ENCODE data around the gene PTPN23.

Gene PTPN23

GRCh38 chr3:47370887-47371697 is 9.7 kb upstream of the PTPN23 start:
- peak; percentile 20 for DNase-seq

GRCh38 chr3:47374587-47374986 is 6.2 kb upstream of the PTPN23 start:
- no peak for DNase-seq

- no peak for DNase-seq
Observed at GRCh38 chr3:47376393-47376792, 4.4 kb upstream of the PTPN23 start.

- DNase-seq, result no peak
Observed at GRCh38 chr3:47377186-47377585, 3.6 kb upstream of the PTPN23 start.

- no peak for DNase-seq
Observed at GRCh38 chr3:47378869-47379268, 2.0 kb upstream of the PTPN23 start.

- no peak for DNase-seq
Observed at GRCh38 chr3:47379411-47379899, 1.4 kb upstream of the PTPN23 start.

DNA sequence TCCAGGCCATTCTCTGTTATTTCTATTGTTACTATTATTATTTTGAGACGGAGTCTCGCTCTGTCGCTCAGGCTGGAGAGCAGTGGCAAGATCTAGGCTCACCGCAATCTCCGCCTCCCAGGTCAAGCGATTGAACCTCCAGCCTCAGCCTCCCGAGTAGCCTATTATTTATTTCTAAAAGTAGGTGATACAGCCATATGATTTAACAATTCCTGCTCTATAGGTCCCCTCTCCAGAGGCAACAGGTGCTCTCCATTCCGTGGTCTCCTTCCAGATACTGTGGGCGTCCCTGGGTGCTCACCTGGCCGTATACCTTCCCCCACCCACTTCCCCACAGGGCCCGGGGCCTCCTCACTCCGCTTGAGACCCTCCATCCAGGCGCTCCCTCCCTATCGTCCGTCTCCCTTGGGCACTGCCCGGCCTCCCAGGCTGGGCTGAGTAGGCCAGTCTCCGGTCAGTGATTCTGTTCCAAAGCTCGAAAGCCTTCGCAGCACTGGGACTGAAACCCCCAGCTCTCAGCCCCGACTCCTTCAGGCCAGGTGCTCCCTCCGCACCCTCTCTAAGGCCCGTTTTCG is 708 bp upstream of the PTPN23 start:
- no peak for DNase-seq

DNA sequence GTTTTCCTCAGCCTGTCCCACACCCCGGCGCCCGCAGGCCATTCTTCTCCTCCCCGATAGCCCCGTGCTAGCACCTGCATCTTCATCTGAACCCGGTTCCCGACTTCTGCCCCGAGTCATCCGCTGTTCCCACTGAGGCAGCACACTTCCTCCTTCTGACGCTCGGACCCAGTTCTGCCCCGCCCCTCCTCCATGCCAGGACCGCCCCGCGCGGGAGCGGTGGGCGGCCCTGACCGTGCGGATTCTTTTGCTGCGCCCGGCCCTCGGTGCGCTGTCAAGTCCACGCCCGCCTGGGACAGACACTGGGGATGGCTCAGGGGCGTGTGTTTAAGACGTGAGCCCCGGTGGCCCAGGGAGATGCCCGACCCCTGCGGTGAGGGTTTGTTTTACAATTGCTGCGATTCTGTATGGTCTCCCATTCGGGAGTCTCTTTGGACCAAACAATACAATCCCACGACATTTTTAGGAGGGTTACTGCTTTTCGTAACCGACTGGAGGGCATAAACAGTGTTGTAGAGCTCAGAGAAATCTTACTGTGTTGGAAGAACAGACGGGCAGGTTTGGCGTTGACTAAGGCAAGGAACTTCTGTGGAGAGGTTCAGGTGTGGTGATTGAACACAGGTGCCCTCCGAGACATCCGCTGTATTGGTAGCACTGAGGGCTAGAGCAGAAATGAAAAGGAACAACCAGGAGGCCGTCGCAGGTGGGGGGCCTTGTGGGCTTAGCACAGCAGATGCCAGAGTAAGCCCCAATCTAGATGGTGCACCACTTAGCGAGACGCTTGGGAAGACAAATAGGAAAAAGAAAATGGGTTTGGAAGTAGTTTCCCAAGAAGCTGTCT is 716 bp downstream of the PTPN23 start:
- peak; percentile 84 for DNase-seq

- DNase-seq, result no peak
Observed at GRCh38 chr3:47384425-47384824, 3.6 kb downstream of the PTPN23 start.

DNA sequence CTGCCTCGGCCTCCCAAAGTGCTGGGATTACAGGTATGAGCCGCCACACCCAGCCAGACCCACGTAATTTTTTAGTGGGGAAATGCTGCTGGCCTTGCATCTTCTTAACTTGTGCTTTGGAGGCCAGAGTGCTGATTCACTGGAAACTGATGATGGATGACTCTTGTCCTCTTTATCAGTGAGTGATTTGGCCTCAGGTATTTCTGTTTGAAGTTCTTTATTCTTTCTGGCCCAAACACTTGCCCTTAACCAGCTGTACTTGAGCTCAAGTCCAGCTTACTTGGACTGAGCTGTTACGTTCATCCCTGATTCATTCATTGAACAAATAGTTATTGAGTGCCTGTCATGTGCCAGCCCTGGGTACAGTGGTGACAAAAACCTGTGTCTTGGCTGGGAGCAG is 4.2 kb downstream of the PTPN23 start:
- DNase-seq, result no peak

GRCh38 chr3:47385796-47386195 is 5.0 kb downstream of the PTPN23 start:
- no peak for DNase-seq

- no peak for DNase-seq
Observed at GRCh38 chr3:47392933-47393332, 12.1 kb downstream of the PTPN23 start.

DNA sequence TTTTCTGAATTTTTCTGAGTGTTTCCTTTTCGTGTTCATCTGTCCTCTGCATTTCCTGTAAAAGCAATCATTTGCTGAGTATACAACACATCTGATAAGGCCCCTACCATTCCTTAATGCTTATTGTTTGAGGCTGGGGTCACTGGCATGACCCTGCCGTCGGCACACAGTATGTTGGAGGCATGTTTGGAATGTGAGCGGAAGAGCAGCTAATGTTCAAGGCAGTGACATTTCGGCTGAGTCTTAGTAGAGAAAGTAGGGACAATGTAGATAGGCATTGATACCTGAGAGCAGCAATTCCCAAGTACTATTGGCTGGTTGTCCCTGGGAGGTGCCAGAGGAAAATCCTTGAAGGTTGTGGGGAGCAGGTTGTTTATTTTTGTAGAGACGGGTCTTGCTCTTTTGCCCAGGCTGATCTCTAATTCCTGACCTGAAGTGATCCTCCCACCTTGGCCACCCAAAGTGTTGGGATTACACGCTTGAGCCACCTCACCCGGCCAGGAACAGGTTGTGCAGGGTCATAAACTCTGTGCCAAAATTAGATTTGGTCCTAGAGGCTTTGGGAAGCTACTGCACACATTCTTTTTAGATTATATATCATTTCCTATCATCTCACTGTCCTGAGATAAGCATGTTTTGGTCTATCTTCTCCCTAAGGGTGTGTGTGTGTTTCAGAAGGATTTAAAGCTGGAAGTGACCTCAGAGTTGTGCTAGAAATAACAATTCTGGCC is 13.5 kb downstream of the PTPN23 start:
- peak; percentile 59 for DNase-seq

DNA sequence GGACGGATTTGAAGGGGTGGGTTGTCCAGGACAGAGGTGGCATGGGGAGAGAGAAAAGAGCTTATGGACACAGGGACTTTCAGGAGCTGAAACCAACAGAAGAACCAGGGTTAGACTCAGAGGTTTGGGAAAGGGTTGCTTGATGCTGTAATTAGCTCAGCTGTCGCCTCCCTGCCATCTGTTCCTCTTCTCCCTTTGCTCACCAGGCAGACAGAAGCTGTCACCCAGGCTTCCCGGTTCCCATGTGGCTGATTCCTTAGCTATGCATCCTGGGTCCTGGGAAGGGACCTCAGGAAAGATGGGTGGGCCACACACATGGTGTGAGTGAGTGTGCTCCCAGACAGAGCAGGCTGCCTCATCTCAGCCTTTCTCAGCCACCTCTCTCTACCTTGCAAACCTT is 14.1 kb downstream of the PTPN23 start:
- DNase-seq, result peak; percentile 93

DNA sequence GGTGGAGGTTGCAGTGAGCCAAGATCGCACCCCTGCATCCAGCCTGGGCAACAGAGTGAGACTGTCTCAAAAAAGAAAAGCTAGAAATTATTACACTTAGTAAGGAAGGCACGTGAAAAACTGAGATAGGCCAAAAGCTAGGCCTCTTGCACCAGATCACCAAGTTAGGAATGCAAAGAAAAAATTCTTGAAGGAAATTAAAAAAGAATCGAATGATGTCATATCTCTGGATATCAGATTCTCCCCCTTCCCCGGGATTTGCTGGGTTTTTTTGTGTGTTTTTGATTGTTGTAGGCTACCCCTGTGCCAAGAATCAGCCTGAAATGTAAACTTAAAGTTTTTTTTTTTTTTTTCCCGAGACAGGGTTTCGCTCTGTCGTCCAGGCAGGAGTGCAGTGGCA is 17.4 kb downstream of the PTPN23 start:
- DNase-seq, result no peak

DNA sequence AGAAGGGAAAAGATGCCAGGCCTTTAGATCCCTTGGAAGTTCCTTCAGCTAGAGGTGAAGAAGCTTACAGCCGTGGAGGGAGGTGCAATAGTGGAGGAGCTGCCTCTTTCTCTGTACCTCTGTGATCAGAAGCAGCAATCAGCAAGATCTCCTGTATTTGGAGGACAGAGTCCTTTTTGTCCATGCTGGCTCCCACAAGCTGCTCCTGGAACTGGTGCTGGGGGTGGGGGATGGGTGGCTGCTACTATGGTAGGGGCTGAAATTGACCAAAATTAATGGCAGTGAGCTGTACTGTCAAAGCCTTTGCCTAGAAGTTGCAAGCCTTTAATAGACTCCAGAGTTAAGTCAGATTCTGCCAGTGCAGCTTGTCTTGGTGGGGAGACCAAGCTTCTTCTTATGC is 18.2 kb downstream of the PTPN23 start:
- no peak for DNase-seq

DNA sequence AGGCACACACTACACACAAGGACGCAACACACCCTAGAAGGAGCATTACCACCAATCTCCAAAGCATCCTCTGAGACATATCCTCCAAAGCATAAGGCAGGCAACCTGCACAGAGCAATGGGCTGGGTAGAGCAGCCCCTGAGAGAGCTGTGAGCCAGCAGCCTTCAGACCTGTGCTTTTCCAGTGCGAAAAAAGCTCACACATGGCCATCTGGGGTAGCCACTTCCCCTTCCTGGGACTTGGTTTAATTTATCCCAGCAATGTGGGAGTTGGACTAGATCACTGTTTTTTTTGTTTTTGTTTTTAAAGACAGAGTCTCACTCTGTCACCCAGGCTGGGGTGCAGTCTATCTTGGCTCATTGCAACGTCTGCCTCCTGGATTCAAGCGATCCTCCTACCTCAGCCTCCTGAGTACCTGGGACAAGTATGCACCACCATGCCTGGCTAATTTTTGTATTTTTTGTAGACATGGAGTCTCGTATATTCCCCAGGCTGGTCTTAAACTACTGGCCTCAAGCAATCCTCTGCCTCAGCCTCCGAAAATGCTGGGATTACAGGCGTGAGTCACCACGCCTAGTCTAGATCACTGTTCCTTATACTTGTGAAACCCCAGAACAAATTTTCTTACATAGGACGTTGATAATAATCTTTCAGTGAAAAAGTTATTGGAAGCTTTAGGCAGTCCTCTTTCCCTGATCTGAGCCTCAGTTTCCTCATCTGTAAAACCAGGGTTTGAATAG is 18.9 kb downstream of the PTPN23 start:
- DNase-seq, result no peak

GRCh38 chr3:47404431-47404876 is 23.6 kb downstream of the PTPN23 start:
- DNase-seq, result no peak

- no peak for DNase-seq
Observed at GRCh38 chr3:47404955-47405790, 24.4 kb downstream of the PTPN23 start.

GRCh38 chr3:47405820-47406761 is 25.3 kb downstream of the PTPN23 start:
- no peak for DNase-seq
